OCI-LY7 (cell line): ENCODE data around the gene BMPR1B.

Experiments
- CTCF ChIP-seq: fragments of 200-600 bp; sonication (generic); conservative IDR thresholded peaks from 2 replicates; pipeline ENCODE4 v1.5.1; 2014; ENCODE audit warnings: mild to moderate bottlenecking, antibody characterized with exemption, low read length, moderate library complexity, mixed read lengths
- EZH2phosphoT487 ChIP-seq: fragments of 200-600 bp; sonication (generic); IDR thresholded peaks from 2 replicates; pipeline ENCODE4 v1.6.1; 2018; ENCODE audit warnings: low read depth, borderline replicate concordance, mild to moderate bottlenecking, mixed run types, antibody characterized with exemption, low read length, moderate library complexity, mixed read lengths

- TF ChIP-seq CTCF (no peak), EZH2phosphoT487 (no peak)
Observed at GRCh38 chr4:94890579-94890978, 132.8 kb downstream of the BMPR1B start.
